HG02973 (cell line): ENCODE results near the gene TOE1.
A peak's percentile ranks its signal among the peaks of the same experiment; 100 is the strongest.
"Not testable (repeated sequence)": the region's sequence is repeated elsewhere in the genome, so short reads cannot be mapped to it uniquely, and the experiment has no call there.

Experiments used
- ATAC-seq: cut with Tn5 transposase; IDR thresholded peaks from one replicate; pipeline ENCODE4 v1.9.1; 2021; ENCODE audit warnings: moderate library complexity; ENCODE audit not compliant: unreplicated experiment

Gene TOE1

DNA sequence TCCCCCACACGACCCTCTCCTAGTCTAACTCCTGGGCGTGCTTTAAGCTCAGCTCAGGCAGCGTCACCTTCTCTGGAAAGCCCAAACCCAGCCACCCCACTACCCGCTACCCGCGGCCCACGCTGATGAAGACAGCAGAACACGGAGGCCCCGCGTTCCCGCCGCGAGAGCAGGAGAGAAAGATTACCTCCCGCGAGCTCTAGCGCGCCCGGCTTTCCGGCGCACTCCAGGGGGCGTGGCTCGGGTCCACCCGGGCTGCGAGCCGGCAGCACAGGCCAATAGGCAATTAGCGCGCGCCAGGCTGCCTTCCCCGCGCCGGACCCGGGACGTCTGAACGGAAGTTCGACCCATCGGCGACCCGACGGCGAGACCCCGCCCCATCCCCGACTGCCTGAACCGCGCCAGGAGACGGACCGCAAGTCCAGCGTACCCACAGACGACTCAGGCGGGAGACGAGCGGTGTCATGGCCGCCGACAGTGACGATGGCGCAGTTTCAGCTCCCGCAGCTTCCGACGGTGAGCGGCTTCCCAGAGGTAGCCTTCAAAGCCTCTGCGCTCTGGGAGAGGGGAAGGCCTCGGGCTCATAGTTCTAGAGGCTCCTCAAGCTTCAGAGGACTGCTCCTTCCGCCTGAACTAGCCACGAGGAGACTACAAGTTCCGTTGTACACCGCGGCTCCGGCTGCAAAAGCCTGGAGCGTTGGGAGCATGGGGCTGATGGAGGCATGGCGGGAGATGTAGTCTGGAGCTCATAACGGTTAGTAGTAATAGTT is at the start of gene TOE1, which contains the start of gene MUTYH:
Gene TOE1, plus strand, starts transcription at position 382 of the 770 bp plus-strand sequence. Its CDS starts 83 bp downstream, at position 465.
Gene MUTYH, minus strand, starts transcription at position 652 of the 770 bp plus-strand sequence. CDS start 5,935 bp downstream, outside the sequence.
- peak; percentile 76 for ATAC-seq

DNA sequence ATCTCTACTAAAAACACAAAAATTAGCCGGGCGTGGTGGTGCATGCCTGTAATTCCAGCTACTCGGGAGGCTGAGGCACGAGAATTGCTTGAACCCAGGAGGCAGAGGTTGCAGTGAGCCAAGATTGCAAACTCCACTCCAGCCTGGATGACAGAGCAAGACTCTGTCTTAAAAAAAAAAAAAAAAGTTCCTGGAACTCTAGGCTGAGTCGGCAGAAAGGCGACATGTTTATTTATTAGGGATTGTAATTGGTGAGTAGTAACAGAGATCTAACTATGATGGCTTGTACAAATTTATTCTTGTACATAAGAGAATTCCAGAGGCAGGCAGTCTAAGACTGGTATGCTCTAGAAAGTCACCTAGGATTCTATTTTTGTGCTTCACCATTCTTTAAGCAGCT is 49.0 kb upstream of the TOE1 start:
- not testable (repeated sequence) for ATAC-seq

DNA sequence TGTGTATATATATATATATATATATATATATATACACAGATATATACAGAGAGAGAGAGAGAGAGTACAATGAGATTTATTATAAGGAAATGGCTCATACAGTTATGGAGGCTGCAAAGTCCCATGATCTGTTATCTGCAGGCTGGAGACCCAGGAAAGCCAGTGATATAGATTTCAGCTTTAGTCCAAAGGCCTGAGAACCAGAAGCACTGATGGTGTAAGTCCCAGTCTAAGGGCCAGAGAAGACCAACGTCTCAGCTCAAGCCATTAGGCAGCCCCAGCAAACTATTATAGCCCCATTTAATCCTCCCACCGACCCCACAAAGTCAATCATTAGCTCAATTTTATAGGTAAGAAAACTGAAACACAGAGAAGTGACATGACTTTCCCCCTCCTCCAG is 48.3 kb upstream of the TOE1 start:
- ATAC-seq, result no peak

DNA sequence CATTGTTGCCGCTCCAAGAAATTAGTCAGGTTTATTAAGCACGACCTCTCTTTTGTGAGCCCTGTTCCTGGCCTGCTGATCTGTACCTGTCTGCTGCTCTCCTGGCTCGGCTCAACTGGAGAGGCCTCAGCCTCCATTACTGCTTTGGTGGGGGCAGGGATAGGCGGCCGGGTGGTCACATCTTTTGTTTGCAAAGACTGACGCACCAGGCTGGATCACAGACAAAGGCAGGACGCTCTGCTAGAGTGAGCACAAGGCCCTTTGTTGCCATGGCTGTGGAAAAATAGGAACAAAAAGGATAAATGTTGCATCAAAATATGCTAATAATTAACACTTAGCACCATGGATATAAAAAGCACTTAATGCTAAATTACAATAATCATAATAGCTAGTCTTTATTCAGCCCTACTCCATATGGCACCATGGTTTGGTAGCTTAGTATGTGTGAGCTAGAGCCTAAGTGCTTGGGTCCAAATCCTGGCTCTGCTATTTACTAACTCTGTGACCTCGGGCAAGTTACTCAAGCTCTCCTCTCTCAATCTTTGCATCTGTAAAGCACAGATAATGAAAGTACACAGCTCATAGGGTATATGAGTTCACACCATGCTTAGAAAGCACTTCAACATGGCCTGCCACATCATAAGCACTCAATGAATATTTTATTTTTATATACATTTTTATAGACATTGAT is 42.2 kb upstream of the TOE1 start:
- no peak for ATAC-seq

DNA sequence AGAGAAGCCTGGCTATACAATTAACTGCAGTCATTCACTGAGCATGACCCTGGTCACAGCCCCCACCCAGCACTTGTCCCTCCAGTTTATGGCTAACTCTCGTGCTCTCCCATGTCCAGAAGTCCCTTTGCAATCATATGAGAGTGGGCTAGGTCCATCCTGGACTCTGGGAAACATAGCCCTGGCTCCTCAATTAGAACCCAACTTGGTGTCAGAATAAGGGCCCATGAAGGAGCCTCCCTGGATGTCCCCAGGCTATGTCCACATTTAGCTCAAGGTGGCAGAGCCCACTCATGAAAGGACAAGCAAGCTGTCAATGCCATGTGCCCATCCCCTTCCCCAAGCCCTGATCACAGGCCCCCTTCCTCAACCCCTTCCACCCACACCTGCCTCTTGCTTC is 40.7 kb upstream of the TOE1 start:
- no peak for ATAC-seq

DNA sequence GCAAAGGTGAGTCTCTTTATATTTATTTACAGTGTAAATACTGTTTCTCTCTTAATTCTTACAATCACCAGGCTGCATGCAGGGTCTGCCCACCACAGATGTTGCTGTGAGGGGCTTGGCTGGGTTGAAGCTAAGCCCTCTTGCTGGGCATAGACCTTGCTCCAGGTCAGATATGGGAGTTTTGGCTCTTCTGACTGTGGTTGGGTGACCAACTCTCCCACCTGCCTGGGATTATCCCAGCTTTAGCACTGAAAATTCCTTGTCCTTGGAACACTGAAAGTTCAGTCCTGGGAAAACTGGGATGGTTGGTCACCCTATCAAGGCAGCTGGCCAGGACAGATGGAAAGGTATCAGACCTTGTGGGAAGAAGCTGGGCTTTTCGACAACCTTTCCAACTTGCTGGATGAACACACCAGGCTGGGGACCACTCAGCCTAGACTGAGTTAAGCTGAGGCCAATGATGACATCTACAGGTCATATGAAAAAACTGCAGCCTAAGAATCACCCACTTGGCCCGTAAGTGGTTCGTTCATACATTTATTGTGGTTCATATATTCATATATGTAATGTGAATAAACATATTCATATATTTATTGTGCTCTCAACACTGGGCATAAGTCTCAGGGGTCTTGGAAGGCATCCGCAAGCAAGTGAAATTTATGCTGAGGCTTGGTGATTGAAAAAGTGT is 39.8 kb upstream of the TOE1 start:
- ATAC-seq, result no peak

DNA sequence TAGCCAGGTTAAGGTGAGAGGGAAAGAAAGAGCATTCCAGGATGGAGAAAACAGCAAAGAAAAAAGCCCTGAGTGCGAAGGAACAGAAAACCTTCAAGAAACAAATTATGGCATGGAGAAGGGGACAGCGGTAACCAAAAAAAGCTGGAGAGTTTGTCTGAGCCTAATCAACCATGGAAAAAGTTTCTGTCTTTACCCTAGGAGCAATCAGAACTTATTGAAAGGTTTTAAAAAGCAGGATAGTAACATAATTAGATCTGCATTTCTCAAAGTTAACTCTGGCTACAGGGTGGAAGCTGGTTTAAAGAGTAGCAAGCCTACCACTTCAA is 39.3 kb upstream of the TOE1 start:
- no peak for ATAC-seq

DNA sequence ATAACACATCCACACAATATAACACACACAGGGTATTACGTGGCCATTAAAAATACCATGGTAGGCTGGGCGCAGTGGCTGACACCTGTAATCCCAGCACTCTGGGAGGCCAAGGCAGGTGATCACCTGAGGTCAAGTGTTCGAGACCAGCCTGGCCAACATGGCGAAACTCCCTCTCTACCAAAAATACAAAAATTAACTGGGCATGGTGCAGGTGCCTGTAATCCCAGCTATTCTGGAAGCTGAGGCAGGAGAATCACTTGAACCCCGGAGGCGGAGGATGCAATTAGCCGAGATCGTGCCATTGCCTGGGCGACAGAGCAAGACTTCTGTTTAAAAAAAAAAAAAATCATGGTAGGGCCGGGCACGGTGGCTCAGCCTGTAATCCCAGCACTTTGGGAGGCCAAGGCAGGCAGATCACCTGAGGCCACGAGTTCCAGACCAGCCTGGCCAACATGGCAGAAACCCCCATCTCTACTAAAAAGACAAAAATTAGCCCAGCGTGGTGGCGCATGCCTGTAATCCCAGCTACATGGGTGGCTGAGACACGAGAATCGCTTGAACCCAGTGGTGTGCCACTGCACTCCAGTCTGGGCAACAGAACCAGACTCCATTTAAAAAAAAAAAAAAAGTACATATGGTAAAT is 37.3 kb upstream of the TOE1 start:
- no peak for ATAC-seq

DNA sequence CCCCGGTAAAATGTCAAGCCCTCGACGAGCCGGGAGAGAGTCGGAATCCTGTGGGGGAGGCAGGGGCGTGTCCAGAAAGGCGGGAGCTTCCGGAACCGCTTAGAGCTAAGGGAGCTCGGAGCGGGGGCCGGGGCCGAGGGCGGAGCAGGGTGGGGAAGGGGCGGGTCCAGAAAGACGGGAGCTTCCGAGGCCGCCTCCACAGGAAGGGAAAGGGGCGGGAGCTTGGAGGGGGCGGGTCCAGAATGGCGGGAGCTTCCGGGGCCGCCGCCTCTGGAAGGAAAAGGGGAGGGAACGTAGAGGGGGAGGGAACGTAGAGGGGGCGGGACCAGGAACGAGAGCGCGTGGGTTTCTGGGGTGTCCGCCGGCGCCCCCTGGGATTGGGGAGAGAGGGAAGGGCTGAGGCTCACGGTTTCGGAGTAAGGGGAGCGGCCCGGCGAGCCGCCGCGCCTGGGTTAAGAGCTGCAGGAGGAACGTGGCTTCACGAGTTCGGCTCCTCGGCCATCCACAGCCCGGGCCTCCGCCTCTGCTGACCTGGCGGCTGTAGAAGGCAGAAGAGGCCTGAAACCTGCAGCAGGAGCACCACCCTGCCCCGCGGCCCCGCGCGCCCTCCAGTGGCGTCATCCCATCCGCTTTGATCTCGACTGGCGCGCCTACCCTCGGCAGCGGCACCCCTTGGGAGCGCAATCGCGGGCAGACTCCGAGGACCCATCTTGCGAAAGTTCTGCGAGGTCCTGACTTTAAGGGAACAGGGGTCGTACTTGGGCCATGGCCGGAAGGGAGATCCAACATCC is 36.3 kb upstream of the TOE1 start:
- ATAC-seq, result peak; percentile 60

DNA sequence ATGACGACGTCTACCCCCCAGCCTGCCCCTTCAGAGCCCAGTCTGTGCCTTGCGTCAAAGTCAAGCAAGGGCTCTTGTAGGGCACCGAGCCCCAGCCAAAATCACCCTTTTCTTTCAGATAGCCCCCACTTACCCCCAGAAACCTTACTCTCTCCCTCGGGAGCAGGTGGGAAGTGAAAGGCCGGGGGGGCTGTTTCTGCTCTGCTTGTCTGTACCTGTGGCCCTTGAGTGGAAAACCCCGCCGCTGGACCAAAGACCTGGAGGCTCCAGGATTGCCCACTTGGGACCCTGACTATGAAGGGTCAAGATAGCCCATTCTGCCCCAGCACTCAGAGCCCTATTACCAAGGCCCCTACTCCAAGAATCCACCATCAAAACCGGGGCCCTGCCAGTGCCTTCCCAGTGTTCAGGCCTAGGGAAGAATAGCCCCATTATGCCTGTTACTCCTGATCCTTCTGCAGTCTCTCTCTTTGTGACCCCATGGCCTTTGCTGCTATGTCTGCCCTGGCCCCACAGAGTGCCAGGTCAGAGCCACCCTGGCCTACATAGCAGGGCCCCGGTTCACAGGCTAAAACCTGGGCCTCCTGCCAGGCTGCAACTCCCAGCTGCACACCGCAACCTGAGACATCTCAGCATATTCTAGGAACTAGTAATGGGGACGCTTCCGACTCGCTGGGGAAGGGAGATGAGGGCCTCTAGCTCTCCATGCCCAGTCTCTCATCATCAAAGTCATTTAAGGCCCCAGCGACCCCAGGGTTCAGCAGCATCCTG is 35.5 kb upstream of the TOE1 start:
- no peak for ATAC-seq

DNA sequence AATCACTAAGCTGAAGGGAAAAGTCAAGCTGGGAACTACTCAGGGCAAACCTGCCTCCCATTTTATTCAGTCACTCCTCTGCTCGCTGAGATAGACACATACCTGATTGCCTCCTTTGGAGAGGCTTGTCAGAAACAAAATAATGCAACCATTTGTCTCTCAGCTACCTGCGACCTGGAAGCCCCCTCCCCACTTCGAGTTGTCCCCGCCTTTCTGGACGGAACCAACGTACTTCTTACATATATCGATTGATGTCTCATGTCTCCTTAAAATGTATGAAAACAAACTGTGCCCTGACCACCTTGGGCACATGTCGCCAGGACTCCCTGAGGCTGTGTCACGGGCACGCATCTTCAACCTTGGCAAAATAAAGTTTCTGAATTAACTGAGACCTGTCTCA is 34.7 kb upstream of the TOE1 start:
- no peak for ATAC-seq

DNA sequence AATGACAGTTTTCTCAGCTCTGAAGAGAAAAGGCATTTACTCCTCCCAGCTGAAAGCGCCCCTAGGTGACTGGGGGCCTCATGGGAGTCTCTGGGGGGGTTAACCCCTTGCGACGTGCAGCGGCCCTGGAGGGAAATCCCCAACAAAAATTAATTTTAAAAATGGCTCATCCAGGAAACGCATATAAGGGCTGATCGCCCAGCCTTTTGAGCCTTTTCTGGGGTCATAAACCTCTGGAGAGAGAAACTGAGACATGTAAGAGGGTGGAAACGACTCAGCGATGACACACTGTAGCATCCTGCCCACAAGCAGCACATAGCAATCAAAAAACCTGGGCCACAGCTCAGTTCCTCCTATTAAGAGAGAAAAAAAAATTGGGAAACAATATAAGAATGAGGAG is 33.7 kb upstream of the TOE1 start:
- ATAC-seq, result no peak

DNA sequence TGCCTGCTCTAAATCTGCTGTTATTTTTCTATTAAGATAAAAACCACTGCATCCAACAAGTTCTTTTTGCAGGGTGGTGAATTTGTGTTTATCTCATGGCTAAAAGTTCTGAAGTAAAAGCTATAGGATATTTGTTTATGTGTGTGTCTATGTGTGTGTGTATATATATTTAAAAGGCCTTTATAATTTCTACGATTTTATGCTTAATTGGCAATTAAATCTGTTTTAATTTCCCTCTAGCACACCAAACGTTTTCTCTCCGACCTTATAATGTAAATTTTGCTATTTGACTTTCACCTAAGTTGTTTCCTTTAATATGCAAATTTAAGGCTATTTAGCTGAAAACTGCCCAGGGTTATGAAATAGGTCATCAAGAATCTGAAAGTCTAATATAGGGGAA is 33.1 kb upstream of the TOE1 start:
- no peak for ATAC-seq

DNA sequence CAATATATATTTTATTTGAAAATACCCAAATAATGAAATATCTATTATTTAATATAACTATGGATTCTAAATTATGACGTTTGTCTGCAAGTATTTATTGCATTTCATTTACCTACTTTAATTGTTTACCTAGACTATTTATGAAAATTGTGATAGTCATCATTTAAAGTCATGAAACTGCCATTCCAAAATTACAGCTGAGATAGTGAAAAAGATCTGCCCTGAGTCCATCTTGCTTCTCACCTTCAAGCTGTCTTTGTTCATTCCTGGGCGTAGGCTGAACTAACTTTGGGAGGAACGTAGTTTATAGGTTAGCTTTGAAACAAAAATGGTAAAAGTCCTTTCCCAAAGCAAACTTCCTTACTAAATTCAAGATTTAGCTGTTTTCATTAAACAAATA is 25.7 kb upstream of the TOE1 start:
- no peak for ATAC-seq

DNA sequence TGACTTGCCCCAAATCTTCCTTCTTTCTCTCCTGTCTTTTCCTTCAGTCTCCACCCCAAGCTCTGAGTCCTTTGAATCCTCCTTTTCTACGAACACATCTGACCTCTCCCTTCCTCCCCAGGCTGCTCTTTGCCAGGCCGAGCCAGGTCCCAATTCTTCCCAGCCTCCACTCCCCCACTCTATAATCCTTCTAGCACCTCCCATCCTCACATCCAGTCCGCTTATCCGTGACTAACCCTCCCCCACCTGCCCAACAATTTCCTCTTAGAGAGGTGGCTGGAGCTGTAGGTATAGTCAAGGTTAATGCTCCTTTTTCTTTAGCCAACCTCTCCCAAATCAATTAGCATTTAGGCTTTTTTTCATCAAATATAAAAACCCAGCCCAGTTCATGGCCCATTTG is 22.8 kb upstream of the TOE1 start:
- ATAC-seq, result no peak

DNA sequence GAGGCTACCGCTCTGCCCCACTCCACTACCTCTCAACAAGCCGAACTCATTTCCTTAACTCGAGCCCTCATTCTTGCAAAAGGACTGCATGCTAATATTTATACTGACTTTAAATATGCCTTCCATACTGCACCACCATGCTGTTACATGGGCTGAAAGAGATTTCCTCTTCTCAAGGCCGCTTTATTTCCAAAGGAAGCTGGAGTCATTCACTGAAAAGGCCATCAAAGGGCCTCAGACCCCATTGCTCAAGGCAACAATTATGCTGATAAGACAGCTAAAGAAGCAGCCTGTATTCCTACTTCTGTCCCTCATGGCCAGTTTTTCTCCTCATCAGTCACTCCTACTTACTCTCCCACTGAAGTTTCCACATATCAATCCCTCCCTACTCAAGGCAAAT is 20.2 kb upstream of the TOE1 start:
- ATAC-seq, result no peak

DNA sequence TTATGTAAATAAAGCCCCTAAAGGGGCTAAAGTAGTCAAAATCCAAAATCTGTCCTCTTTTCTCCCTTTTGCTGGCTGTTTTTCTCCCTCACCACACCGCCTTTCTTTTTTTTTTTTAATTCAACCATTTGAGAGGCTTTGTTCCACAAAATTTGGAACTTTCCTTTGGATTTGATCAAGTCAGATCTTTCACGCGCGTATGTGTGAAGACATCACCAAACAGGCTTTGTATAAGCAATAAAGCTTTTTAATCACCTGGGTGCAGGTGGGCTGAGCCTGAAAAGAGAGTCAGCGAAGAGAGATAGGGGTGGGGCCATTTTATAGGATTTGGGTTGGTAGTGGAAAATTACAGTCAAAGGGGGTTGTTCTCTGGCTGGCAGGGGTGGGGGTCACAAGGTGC is 18.5 kb upstream of the TOE1 start:
- no peak for ATAC-seq

DNA sequence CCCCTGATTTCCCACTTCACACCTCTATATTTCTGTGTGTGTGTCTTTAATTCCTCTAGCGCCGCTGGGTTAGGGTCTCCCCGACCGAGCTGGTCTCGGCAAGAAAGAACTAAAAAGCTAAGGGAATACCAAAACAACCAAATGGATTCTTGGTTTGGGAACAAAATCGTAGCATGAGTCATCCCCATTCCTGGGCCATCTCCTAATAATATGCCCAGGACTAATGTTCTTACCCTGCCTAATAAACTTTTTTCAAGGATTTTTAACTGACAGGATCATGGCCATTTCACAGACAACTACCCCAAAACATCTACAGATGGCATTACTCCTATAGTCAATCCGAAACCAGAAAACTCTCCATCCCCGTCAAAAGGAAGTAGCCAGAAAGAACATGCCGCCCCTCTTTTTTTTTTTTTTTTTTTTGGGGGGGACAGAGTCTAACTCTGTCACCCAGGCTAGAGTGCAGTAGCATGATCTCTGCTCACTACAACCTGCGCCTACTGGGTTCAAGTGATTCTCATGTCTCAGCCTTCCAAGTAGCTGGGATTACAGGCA is 17.4 kb upstream of the TOE1 start:
- ATAC-seq, result no peak

DNA sequence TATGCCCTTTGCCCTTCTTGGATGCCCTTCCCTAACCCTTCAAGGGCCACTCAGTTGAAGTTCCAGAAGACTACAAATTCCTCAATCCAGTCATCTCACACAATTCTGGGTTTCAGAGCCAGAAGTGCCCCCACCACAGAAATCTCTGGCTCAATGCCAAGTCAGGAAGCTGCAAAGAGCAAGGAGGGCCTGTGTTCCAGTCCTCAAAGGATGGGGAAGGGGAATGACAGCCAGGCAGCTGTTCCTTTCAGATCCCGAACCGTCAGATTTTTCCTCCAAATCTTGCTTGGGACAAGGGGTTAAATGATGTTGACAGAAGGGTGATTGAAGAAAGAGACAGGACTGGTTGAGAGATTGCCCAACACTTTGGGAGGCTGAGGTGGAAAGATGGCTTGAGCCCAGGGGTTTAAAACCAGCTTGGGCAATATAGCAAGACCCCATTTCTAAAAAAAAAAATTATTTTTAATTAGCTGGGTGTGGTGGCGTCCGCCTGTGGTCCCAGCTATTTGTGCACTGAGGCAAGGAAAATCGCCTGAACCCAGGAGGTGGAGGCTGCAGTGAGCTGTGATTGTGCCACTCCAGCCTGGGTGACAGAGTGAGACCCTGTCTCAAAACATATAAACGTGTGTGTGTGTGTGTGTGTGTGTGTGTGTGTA is 14.0 kb upstream of the TOE1 start:
- no peak for ATAC-seq
